ENCODE measurements around the gene CDC16.
A peak's percentile ranks its signal among the peaks of the same experiment; 100 is the strongest.
"Not testable (repeated sequence)": the region's sequence is repeated elsewhere in the genome, so short reads cannot be mapped to it uniquely, and the experiment has no call there.

The CDC16 gene

DNA sequence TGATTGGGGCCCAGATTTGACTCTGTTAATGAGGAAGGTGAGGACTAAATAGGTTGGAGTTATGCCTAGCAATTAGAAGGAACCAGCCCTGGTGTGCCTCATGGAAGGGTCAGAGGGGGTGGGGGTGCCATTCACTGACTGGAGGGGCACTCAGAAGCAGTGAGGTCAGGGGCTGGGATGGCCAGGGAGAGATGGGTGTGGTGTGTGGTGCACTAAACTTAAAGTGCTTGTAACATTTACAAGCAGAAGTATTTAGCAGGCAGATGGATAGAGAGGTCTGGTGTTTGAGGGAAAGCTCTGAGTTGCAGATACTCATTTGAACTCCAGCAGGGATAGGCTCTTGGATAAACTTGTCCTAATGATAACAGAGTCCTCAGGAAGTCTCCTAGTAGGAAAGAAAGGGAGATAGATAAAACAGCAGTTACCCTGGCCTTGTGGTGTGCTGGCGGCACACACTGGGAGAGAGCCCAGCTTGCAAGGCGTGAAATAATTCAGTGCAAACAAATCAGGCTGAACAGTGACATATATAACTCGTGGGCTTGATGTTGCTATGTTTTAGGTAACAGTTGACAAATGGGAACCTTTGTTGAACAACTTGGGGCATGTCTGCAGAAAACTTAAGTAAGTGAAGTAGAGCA, 26.8 kb downstream of the CDC16 start:
- no peak for DNase-seq (ENCODE audit: low read depth in 2 of 2, low spot score in 1 of 2)

DNA sequence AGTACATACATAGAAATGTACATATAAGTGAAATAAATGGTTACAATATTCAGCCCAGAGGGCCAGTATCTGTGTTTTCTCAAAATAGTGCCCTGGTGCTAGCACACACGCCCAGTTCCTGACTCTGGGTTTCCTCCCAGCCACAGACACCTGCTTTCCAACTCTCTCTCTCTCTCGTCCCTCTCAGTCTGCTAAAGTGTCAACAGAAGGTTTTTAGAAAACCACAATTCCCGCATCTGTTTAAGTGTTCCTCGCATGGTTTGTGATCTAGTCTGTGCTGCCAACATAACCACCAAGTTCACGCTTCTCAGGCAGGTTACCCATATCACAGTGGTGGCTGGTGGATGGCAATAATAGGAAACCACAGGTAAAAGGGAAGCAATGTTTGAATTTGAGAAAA, 28.9 kb downstream of the CDC16 start:
- DNase-seq (ENCODE audit: low read depth in 2 of 2, low spot score in 1 of 2) = no peak

DNA sequence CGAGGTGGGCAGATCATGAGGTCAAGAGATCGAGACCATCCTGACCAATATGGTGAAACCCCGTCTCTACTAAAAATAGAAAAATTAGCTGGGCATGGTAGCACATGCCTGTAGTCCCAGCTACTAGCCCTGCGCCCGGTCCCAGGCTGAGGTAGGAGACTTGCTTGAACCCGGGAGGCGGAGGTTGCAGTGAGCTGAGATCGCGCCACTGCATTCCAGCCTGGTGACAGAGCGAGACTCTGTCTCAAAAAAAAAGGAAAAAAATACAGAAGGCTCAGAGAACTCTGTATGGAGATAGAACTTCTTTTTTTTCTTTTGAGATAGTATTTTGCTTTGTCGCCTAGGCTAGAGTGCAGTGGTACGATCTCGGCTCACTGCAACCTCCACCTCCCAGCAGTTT, 29.6 kb downstream of the CDC16 start:
- not testable (repeated sequence) for DNase-seq (ENCODE audit: low read depth in 2 of 2, low spot score in 1 of 2)

DNA sequence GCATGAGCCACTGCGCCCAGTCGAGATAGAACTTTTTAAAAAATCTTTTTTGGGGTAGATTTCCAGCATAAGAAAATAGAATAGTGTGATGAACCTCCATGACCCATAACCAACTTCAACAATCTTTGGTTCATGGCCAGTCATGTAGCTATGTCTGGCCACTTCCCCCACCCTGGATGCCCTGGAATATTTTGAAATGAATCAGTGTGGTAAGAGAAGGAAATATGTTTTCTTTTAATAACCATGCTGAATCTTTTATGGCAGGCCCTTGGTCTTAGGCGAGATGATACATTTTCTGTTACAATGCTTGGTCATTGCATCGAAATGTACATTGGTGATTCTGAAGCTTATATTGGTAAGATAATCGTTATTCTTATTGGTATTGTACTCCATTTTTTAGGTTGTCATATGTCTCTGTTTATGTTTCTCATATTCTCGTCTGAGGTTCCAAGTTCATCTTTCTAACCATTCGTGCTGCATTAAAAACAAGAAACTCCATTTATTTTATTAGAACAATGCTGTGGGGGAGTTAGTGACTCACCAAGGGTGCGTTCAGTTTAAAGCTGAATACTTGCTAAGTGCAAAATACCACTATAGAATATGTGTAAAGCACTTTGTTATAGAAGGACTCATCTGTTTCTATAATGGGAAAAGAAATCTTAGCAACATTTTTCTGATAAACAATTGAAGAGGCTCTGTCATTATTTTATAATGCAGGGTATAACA, 30.4 kb downstream of the CDC16 start:
- no peak for DNase-seq (ENCODE audit: low read depth in 2 of 2, low spot score in 1 of 2)

DNA sequence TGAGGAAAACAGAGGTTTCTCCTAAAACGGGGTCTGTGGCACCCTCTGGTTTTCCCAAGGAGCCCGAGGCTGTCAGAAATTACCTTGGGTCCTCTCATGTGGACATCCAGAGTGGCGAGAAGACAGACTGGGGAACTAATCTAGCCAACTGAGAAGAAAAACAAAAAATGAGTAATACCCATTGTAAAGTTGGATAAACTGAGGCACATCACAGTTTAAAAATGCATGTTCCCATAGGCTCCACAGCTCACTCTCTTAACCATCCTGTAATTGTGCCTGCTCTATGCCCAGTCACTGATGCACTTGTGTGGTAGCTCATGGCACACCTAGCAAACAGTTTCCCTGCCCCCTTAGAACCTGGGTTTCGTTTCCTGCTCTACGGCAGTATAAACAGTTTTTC, 31.5 kb downstream of the CDC16 start:
- no peak for DNase-seq (ENCODE audit: low read depth in 2 of 2, low spot score in 1 of 2)

DNA sequence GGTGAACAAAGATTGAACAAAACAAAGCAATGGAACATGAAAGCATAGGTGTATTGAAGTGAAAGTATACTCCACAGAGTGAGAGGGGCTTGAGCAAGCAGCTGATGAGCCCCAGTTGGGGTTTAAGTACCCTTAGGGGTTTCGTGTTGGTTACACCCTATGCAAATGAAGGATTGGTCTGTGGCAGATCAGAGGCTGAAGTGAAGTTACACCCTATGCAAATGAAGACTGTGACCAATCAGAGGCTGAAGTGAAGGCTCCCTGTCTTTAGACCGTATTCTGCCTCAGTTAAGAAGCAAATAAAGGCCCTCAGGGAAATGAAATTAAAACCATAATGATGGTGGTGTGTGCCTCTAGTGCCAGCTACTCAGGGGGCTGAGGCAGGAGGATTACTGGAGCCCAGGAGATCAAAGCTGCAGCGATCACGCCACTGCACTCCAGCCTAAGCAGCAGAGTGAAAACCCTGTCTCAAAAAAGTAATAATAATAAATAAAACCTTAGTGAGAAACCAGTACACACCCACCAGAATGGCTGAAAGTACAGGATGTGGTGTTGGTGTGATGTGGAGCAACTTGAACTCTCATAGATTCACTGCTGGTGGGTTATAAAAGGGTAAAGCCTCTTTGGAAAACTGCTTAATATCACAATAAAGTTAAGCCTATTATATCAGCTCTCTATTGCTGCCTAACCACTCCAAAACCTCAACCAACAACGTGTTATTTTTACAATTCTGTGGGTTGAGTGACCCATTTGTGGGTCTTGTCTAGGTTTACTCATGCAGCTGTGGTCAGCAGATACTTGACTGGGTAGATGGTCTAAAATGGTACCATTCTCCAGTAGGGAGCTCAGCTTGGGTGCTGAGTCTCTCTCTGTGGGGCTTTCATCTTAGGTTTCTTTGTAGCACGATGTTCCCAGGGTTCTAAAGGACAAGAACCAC, 33.9 kb downstream of the CDC16 start:
- DNase-seq (ENCODE audit: low read depth in 2 of 2, low spot score in 1 of 2) = no peak

DNA sequence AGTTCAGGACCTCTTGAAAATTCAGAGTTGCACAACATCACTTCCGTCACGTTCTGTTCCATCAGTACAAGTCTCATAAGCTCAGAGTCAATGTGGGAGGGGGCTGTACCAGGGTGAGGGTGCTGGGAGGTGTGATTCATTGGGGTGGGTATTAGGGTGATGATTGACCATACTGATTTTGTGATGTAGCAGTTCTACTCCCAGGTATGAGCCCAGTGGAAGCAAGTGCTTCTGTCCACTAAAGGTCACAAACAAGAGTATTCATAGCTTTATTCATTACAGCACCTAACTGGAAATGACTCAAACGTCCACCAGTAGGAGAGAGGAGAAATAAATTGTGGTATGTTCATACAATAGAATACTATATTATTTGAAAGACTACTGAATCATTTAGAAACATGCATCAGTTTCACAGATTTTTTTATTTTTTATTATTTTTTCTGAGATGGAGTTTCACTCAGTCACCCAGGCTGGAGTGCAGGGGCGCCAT, 34.6 kb downstream of the CDC16 start:
- no peak for DNase-seq (ENCODE audit: low read depth in 2 of 2, low spot score in 1 of 2)

DNA sequence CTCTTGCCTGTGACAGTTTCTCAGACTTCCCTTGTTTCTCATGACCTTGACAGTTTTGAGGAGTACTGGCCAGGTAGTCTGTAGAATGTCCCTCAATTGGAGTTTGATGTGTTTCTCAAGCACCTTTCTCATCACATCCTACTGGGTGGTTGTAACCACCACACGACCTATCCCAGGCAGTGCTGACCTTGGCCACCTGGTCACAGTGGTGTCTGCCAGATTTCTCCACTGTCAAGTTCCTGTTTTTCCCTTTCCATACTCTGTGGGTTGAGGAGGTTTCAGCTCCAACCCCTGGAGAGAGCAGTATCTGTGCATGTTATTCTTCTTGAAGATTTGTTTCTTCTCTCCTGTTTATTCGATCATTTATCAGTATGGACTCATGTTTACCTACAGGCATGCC, 38.3 kb downstream of the CDC16 start:
- DNase-seq (ENCODE audit: low read depth in 2 of 2, low spot score in 1 of 2) = no peak

DNA sequence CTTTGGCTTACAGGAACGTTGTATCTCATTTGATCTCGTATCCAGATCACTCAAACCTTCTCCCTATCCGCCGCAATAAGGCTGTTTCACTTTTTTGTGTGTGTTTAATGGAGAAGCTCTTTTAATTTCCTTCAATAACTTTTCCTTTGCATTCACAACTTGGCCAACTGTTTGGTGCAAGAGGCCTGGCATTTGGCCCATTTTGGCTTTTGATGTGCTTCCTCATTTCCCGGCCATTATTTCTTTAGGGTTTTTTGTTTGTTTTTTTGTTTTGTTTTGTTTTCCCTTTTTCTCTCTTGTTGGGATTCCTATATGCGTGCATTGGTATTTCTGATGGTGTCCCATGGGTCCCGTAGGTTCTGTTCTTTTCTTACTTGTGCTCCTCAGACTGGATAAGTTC, 40.6 kb downstream of the CDC16 start:
- no peak for DNase-seq (ENCODE audit: low read depth in 2 of 2, low spot score in 1 of 2)

DNA sequence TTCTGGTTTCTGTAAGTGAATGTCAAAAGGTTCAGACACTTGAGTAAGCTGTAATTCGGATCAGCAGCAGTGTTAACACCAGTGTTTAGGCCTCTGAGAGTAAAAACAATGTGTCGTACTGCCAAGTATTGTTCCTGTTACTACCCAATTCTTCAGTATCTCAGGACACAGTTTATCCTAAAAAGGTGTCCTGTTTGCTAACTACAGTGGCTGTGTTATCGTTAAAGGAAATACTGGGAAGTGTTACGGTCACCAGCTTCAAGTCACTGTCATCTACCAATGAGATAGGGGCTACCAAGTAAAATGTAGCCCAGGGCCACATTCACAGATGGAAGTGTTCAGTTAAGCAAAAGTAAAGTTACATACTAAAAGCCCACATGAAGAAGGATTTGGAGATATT, 44.4 kb downstream of the CDC16 start:
- no peak for DNase-seq (ENCODE audit: low read depth in 2 of 2, low spot score in 1 of 2)

DNA sequence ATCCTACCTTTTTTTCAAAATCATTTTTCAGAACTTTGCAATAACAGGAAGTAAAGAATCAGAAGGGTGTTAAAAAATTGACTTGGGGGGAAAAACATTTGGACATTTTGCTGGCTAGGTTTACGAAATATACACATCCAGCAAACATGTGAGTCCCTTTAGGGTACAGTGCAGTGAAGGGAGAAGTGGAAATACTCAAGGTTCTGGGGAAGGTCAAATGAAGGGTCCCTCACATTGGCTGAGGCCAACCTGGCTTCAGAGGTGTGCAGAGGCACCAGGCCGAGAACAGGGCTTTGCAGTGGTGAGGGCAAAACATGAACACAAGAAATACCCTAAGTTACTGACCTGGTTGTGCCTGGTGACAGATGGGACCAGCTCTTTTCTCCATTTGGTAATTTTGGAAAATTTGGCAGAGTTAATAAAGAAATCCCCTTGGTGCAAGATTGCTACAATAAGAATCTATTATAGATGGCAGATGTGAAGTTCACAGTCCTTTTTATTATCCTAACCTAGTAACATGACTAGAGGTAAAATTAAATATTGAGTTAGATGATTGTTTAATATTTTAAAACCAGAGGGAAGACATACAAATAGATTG, 45.2 kb downstream of the CDC16 start:
- no peak for DNase-seq (ENCODE audit: low read depth in 2 of 2, low spot score in 1 of 2)

DNA sequence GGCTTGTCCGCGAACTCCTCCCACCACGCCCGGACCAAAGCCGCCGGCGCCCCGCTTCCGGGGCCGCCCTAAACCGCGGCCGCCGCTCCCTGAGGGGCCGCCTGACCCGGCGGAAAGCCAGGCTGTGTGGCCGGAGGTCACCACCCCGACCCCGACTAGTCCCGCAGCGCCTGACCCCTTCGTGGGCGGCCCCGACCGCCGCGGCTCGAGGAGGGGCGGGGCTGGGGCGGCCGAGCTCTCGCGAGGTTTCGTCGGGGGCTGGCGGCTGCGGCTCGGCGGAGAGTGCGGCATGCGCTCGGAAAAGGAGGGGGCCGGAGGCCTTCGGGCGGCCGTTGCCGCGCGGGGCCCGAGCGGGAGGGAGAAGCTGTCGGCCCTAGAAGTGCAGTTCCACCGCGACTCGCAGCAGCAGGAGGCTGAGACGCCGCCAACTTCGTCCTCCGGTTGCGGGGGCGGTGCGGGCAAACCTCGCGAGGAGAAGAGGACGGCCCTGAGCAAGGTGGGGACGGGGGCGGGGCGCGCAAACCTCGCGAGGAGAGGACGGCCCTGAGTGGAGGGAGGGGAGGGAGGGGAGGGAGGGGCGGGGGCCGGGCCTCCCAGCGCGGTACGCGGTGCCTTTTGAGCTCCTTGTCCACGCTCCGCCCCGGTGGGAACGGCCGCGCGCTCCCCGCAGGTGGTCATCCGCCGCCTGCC, 46.8 kb downstream of the CDC16 start, which contains the start of gene UPF3A:
Gene UPF3A (plus strand): TSS at position 251 of the 690 bp plus-strand sequence. CDS start 39 bp downstream, at position 290.
- peak; percentile 73 to 76 for DNase-seq (ENCODE audit: low read depth in 2 of 2, low spot score in 1 of 2)

DNA sequence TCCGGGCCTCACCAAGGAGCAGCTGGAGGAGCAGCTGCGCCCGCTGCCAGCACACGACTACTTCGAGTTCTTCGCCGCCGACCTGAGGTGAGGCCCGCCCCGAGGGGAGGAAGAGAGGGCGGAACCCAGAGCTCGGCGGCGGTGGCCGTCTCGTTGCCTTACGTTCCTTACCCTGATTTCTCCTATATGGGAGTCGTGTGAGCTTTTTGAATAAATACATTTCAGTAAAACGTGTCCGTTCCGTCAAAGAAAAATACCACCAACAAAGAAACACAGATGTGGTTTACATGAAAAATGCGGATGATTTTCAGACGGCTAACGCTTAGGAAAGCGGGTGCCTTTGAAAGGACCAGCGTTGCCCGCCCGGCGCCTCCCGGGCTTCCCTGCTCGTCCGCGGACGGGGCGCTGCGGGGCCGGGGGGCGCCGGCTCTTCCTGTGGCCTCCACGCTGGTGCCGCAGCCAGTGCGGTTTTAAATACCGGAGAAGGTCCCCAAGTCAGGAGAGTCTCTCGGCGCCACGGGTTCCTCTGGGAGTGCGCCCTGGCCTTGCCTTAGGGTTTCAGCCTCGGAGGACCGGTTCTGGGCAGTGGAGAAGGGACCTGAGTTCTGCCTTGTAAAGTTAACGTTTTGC, 47.5 kb downstream of the CDC16 start:
- DNase-seq (ENCODE audit: low read depth in 2 of 2, low spot score in 1 of 2) = peak; percentile 37 to 40

DNA sequence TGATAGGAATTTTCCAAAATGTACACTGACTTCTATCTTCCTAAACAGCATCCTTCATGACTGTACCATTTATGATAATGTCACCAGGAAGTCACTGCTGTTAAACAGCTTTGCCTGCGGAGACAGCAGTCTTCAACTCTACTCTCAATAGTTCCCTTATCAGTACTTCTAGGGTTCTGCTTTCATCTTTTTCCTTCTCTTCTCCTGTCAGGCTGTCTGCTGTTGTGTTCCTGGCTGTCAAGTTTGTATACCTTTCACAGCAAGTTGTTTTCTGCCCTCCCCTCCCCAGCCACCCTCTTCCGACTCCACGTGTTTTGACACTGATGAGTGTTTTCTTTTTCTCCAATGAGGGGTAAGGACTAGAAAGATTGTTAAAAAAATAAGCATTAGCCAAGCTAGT, 48.9 kb downstream of the CDC16 start:
- DNase-seq (ENCODE audit: low read depth in 2 of 2, low spot score in 1 of 2) = no peak

DNA sequence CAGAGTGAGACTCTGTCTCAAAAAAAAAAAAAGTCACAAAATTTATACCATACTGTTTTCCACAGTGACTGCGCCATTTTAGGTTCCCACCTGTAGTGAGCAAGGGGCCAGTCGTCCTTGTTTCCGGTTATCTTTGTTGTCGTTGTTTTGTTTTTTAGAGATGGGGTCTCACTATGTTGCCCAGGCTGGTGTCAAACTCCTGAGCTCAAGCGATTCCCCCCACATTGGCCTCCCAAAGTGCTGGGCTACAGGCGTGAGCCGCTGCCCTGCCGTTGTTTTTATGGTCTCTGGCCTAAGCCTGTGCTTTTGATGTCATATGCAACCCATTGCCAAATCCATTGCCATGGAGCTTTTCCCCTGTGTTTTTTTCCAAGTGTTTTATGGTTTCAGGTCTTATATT, 50.0 kb downstream of the CDC16 start:
- no peak for DNase-seq (ENCODE audit: low read depth in 2 of 2, low spot score in 1 of 2)

DNA sequence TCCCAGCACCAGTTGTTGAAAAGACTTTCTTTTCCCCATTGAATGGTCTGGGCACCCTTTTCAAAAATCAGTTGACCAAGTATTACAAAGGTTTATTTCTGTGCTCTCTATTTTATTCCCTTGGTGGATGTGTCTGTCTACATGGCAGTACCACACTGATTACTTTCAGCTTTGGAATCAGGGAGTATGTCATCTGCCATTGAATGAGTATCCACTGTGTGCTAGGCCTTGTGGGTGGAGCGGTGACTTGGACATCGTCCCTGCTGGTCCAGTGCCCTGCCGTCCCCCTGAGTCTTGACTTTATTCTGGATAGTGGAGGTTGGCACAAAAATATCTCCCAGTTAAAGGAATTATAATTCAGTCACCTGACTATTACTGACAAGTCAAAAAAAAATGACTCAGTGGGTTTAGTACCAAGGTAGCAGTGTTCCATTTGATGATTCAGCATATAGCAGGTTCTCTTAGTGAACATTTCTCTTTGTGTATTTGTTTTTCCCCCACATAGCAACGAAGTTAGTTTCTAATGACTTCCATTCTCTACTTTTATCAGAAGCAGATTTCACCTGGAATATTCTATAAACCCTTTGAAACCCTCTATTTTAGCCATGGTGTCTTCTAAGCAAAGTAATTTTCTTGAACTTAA, 50.6 kb downstream of the CDC16 start:
- DNase-seq (ENCODE audit: low read depth in 2 of 2, low spot score in 1 of 2) = no peak

DNA sequence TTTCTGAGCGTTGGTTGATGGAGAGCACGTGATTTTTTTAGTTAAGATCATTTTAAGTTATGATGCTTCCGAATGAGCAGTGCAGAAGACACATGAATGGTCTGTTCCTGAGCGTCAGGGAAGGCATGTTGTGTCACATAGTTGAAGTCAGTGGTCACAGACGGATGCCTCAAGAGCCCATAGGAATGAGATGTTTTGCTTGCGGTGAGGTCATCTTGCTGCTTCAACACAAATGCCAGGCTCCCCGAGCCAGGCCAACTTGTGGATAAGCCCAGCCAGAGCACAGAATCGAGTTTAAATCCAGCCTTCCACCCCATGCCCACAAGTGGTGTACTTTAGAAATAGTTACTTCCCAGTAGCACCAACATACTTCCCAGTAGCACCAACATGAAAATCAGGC, 52.1 kb downstream of the CDC16 start:
- DNase-seq (ENCODE audit: low read depth in 2 of 2, low spot score in 1 of 2) = no peak

DNA sequence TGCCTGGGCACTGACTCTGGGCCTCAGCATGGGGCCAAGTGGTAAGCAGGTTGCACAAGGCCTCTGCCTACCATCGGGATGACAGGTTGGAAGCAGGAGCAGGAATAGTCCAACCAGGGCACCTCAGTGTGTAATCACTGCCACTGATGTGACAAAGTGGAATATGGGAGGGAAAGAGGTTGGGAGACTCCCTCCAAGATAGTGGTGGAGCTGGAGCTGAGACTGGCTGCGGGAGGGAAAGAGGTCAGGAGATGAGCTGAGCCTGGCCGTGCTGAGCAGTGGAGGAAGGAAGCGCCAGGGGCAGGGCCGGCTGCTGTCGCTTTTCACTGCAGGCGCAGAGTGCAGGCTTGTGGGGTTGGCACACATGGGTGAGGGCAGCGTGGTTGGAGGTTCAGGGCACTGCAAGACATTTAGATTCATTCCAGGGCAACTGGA, 53.5 kb downstream of the CDC16 start:
- DNase-seq (ENCODE audit: low read depth in 2 of 2, low spot score in 1 of 2) = no peak

DNA sequence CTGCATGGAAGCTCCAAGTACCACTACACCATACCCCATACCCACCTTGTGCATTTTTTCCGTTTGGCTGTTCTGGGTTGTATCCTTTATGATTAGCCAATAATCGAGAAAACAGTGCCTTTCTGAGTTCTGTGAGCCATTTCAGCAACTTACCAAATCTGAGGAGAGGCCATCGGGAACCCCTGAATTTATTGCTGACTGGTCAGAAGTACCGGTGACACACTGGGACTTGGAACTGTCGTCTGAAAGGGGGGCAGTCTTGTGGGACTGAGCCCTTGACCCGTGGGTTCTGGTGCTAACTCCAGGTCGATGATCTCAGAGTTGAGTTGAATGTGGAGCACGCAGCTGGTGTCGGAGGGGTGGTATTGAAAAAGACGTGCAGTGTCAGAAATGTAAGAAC, 61.8 kb downstream of the CDC16 start:
- DNase-seq (ENCODE audit: low read depth in 2 of 2, low spot score in 1 of 2) = no peak

DNA sequence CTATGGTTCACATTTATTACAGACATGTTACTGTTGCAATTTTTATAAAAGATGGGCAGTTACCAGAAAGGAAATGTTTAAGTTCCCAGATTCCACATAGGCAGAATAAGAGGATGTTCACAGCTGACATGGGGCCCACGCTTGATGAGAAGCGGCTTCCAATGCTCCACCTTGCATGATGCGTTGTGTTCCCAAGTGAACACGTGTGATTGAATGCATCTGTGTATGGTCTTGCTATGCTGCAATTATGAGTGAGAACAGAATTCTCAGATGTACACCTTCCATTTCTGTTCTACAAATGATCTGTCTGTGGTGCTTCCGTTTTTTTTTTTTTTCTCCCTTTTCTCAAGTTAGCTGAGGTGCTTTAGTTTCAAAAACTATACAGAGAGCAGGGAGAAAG, 62.2 kb downstream of the CDC16 start:
- DNase-seq (ENCODE audit: low read depth in 2 of 2, low spot score in 1 of 2) = no peak
